ENCODE results near the gene ZBED1.

DNA sequence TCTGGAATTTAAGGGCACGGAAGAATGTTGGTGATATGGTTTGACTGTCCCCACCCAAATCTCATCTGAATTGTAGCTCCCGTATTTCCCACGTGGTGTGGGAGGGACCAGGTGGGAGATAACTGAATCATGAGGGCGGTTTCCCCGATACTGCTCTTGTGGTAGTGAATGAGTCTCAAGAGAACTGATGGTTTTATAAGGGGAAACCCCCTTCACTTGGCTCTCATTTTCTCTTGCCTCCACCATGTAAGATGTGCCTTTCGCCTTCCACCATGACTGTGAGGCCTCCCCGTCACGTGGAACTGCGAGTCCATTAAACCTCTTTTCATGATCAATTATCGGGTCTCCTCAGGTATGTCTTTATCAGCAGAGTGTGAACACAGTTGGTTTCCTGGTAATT, 25.6 kb upstream of the ZBED1 start:
- TF ChIP-seq, protein P1, sequence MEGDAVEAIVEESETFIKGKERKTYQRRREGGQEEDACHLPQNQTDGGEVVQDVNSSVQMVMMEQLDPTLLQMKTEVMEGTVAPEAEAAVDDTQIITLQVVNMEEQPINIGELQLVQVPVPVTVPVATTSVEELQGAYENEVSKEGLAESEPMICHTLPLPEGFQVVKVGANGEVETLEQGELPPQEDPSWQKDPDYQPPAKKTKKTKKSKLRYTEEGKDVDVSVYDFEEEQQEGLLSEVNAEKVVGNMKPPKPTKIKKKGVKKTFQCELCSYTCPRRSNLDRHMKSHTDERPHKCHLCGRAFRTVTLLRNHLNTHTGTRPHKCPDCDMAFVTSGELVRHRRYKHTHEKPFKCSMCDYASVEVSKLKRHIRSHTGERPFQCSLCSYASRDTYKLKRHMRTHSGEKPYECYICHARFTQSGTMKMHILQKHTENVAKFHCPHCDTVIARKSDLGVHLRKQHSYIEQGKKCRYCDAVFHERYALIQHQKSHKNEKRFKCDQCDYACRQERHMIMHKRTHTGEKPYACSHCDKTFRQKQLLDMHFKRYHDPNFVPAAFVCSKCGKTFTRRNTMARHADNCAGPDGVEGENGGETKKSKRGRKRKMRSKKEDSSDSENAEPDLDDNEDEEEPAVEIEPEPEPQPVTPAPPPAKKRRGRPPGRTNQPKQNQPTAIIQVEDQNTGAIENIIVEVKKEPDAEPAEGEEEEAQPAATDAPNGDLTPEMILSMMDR (IDR thresholded peaks at IDR 0.05): no peak
- no peak for TF ChIP-seq ZFX (IDR thresholded peaks at IDR 0.05; ENCODE audit: borderline replicate concordance)
